ENCODE data around the gene PHC2. TPM values are rescaled to one million over a fixed set of nuclear protein-coding genes. Genes with fewer than 3 reads are reported as not detected.

PHC2 gene
- total RNA-seq, 1 donor from 2014 or later, result 31.3 TPM

- H3K36me3 ChIP-seq (ENCODE audit: control insufficient read depth in 3 of 3, insufficient read depth in 3 of 3, low read length in 3 of 3), result peaks cover 0 to 3% (median 0%) of the 10 kb centered on the region in 3 donors
- H3K9me3 ChIP-seq (ENCODE audit: control insufficient read depth in 3 of 3, low read length in 3 of 3), result no peaks in the 10 kb centered on the region
- no peak overlapping the region for H3K27ac ChIP-seq (ENCODE audit: low read depth, low read length)
- no peak overlapping the region for H3K4me3 ChIP-seq (ENCODE audit: low read length in 3 of 3)
- H3K27me3 ChIP-seq (ENCODE audit: control insufficient read depth in 3 of 3, insufficient read depth in 3 of 3, low read length in 3 of 3), result no peaks in the 10 kb centered on the region
- peaks cover 24 to 39% (median 25%) of the 10 kb centered on the region in 3 donors for H3K4me1 ChIP-seq (ENCODE audit: control insufficient read depth in 3 of 3, insufficient read depth in 3 of 3, low read length in 3 of 3)
- no peak overlapping the region for H3K9ac ChIP-seq (ENCODE audit: low read depth in 1 of 3, low read length in 3 of 3)
Observed at GRCh38 chr1:33360367-33360766, 70.5 kb downstream of the PHC2 start.

DNA sequence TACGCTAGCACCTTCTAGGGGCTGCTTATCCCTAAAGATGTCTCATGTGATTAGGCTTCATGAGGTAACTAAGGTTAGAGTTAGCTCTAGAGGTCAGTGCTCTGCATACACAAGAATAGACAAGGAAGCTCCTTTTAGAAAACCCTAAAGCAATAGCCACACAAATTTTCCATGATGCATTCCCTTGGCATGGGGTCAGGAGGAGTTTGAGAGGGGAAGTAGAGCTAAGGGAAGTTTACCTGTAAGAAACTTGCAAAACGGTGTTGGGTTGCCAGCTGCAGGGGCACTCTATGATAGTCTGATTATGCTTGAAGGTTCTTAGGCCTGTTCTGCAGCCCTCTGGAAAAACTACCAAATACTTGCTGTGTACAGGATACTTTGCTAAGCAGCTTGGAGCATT is 71.0 kb downstream of the PHC2 start:
- H3K27ac ChIP-seq (ENCODE audit: low read depth, low read length), result no peak overlapping the region
- H3K9me3 ChIP-seq (ENCODE audit: control insufficient read depth in 3 of 3, low read length in 3 of 3), result no peaks in the 10 kb centered on the region
- H3K4me3 ChIP-seq (ENCODE audit: low read length in 3 of 3), result no peak overlapping the region
- H3K4me1 ChIP-seq (ENCODE audit: control insufficient read depth in 3 of 3, insufficient read depth in 3 of 3, low read length in 3 of 3), result peaks cover 19 to 34% (median 20%) of the 10 kb centered on the region in 3 donors
- H3K36me3 ChIP-seq (ENCODE audit: control insufficient read depth in 3 of 3, insufficient read depth in 3 of 3, low read length in 3 of 3), result peaks cover 0 to 3% (median under 1%) of the 10 kb centered on the region in 3 donors
- H3K27me3 ChIP-seq (ENCODE audit: control insufficient read depth in 3 of 3, insufficient read depth in 3 of 3, low read length in 3 of 3), result no peaks in the 10 kb centered on the region
- no peak overlapping the region for H3K9ac ChIP-seq (ENCODE audit: low read depth in 1 of 3, low read length in 3 of 3)

DNA sequence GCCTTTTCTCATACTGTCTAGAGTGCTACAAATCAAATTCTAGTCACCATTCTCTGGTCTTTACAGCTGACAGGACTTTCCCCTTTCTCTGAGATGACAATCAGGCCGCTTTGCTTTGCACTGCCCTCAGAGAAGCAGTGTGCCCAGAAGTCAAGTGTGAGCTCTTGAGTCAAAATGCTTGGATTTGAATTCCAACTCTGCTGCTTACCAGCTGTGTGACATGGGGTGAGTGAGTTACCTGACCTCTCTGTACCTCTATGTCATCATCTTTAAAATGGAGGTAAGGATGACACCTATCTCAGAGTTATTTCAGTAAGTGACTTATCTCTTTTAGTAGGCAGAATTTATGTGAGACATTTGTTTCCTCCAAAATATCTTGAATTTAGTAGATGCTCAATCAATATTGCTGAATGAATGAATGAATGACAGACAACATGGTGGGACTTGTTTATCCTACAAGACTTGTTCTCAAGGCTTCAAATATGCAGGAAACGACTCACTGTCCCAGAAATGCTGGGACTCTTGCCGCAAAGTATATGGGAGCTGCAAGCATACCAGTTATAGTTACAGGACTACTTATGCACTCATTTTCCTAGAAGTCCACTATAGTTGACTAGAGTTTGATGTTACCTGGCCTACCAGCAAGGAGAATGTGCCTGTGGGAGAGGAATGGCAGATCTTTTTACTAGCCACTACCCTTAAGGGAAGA is 71.9 kb downstream of the PHC2 start:
- peaks cover 9 to 25% (median 11%) of the 10 kb centered on the region in 3 donors for H3K4me1 ChIP-seq (ENCODE audit: control insufficient read depth in 3 of 3, insufficient read depth in 3 of 3, low read length in 3 of 3)
- H3K27ac ChIP-seq (ENCODE audit: low read depth, low read length), result no peak overlapping the region

DNA sequence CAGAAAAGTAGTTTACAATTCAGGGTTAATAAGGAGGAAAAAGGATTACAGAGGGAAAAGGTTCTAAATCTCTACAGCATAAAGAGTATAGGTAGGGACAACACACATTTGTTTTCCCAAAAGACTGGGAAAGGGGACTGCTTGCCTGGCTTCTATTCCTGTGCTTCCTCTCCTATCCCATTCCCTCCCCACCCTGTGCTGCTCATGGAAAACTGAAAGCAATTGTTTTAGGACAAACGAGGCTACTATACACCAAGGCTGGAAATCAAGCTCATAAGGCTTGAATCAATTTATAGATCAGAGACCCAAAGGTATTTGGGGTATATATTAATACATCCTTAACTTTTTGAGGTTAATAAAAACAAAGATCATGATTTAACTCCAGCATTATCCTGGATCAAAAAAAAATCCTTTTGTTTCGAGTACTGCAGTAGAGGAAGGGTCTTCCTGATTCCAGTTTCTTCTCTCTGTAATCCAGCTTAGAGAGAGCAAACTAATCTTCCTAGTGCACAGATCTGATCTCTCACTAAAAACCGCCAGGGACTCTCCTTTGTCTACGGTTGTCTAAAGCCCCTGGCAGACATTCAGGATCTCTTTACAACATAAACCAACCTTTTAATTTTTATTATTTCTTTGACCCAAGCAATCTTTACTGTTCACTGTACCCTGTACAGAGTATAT is 72.6 kb downstream of the PHC2 start:
- Histone ChIP-seq H3K4me1 (ENCODE audit: control insufficient read depth in 3 of 3, insufficient read depth in 3 of 3, low read length in 3 of 3) (peaks cover 4 to 18% (median 5%) of the 10 kb centered on the region in 3 donors), H3K4me3 (ENCODE audit: low read length in 3 of 3) (no peak overlapping the region), H3K27ac (ENCODE audit: low read depth, low read length) (no peak overlapping the region), H3K9ac (ENCODE audit: low read depth in 1 of 3, low read length in 3 of 3) (no peak overlapping the region), H3K36me3 (ENCODE audit: control insufficient read depth in 3 of 3, insufficient read depth in 3 of 3, low read length in 3 of 3) (peaks cover 6 to 18% (median 10%) of the 10 kb centered on the region in 3 donors), H3K27me3 (ENCODE audit: control insufficient read depth in 3 of 3, insufficient read depth in 3 of 3, low read length in 3 of 3) (no peaks in the 10 kb centered on the region), H3K9me3 (ENCODE audit: control insufficient read depth in 3 of 3, low read length in 3 of 3) (no peaks in the 10 kb centered on the region)

More for the DNA sequence above, 71.9 kb downstream of the PHC2 start:
- Histone ChIP-seq H3K27me3 (ENCODE audit: control insufficient read depth in 3 of 3, insufficient read depth in 3 of 3, low read length in 3 of 3) (no peaks in the 10 kb centered on the region), H3K36me3 (ENCODE audit: control insufficient read depth in 3 of 3, insufficient read depth in 3 of 3, low read length in 3 of 3) (peaks cover 5 to 13% (median 10%) of the 10 kb centered on the region in 3 donors), H3K4me3 (ENCODE audit: low read length in 3 of 3) (no peak overlapping the region), H3K9me3 (ENCODE audit: control insufficient read depth in 3 of 3, low read length in 3 of 3) (no peaks in the 10 kb centered on the region), H3K9ac (ENCODE audit: low read depth in 1 of 3, low read length in 3 of 3) (no peak overlapping the region)

DNA sequence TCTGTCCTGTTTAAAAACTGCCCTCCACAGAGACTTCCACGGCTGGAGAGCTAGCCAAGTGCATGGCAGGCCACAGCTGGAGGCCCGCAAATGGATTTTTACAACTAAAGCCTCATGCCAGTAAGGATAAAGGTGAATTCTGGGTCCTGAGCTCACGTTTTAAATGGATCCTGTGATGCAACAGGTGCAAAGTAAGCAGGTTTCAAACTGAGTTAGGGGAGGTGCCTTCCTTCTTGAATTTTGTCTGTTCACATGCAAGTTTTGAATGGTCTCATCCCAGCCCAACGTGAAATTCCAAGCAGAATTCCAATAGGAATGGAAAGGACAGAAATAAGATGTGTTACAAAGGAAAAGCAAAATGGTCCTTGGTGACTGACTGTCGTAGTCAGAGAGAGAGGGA is 73.8 kb downstream of the PHC2 start:
- Histone ChIP-seq H3K27ac (ENCODE audit: low read depth, low read length) (no peak overlapping the region), H3K36me3 (ENCODE audit: control insufficient read depth in 3 of 3, insufficient read depth in 3 of 3, low read length in 3 of 3) (peaks cover 6 to 20% (median 10%) of the 10 kb centered on the region in 3 donors), H3K9me3 (ENCODE audit: control insufficient read depth in 3 of 3, low read length in 3 of 3) (no peaks in the 10 kb centered on the region)

DNA sequence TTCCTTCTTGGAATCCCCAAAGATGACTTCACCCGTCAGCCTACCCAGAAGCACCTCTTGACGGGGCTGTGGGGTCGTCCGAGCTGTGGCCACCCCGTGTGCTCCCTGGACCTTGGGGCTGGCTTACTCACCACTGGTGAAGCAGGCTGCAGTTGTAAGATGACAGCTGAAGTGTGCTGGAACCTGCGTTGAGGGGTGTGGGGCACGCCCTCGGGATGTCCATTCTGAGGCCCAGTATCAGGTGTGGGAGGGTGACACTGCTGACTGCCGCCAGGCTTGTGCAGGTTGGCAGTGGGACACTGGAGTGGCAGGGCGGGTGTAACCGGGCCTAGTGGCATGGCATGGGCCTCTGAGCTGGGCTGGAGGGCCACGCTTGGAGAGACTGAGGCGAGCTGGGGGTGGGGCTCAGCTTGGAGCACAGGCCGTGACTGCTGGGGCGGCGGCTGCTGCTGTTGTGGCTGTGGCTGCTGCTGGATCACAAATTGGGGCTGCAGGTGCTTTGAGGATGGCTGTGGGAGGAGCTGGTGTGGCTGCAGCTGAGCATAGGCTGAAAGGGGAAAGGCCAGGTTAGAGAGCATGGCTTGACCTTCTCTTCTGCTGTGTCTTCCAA is 76.1 kb downstream of the PHC2 start:
- Histone ChIP-seq H3K27ac (ENCODE audit: low read depth, low read length) (no peak overlapping the region), H3K4me3 (ENCODE audit: low read length in 3 of 3) (no peak overlapping the region), H3K9me3 (ENCODE audit: control insufficient read depth in 3 of 3, low read length in 3 of 3) (no peaks in the 10 kb centered on the region), H3K36me3 (ENCODE audit: control insufficient read depth in 3 of 3, insufficient read depth in 3 of 3, low read length in 3 of 3) (peaks cover 6 to 20% (median 10%) of the 10 kb centered on the region in 3 donors), H3K9ac (ENCODE audit: low read depth in 1 of 3, low read length in 3 of 3) (no peak overlapping the region), H3K4me1 (ENCODE audit: control insufficient read depth in 3 of 3, insufficient read depth in 3 of 3, low read length in 3 of 3) (peaks cover 5 to 11% (median 6%) of the 10 kb centered on the region in 3 donors), H3K27me3 (ENCODE audit: control insufficient read depth in 3 of 3, insufficient read depth in 3 of 3, low read length in 3 of 3) (no peaks in the 10 kb centered on the region)

More for the DNA sequence above, 73.8 kb downstream of the PHC2 start:
- Histone ChIP-seq H3K4me1 (ENCODE audit: control insufficient read depth in 3 of 3, insufficient read depth in 3 of 3, low read length in 3 of 3) (peaks cover 0 to 9% (median 0%) of the 10 kb centered on the region in 3 donors), H3K9ac (ENCODE audit: low read depth in 1 of 3, low read length in 3 of 3) (no peak overlapping the region), H3K27me3 (ENCODE audit: control insufficient read depth in 3 of 3, insufficient read depth in 3 of 3, low read length in 3 of 3) (no peaks in the 10 kb centered on the region), H3K4me3 (ENCODE audit: low read length in 3 of 3) (no peak overlapping the region)

GRCh38 chr1:33353531-33353930 is 77.4 kb downstream of the PHC2 start:
- H3K4me1 ChIP-seq (ENCODE audit: control insufficient read depth in 3 of 3, insufficient read depth in 3 of 3, low read length in 3 of 3), result peaks cover 5 to 12% (median 8%) of the 10 kb centered on the region in 3 donors
- H3K27ac ChIP-seq (ENCODE audit: low read depth, low read length), result no peak overlapping the region
- no peak overlapping the region for H3K9ac ChIP-seq (ENCODE audit: low read depth in 1 of 3, low read length in 3 of 3)
- H3K9me3 ChIP-seq (ENCODE audit: control insufficient read depth in 3 of 3, low read length in 3 of 3), result no peaks in the 10 kb centered on the region
- no peaks in the 10 kb centered on the region for H3K27me3 ChIP-seq (ENCODE audit: control insufficient read depth in 3 of 3, insufficient read depth in 3 of 3, low read length in 3 of 3)
- H3K4me3 ChIP-seq (ENCODE audit: low read length in 3 of 3), result no peak overlapping the region
- peaks cover 6 to 20% (median 10%) of the 10 kb centered on the region in 3 donors for H3K36me3 ChIP-seq (ENCODE audit: control insufficient read depth in 3 of 3, insufficient read depth in 3 of 3, low read length in 3 of 3)

GRCh38 chr1:33351281-33351660 is 79.6 kb downstream of the PHC2 start:
- Histone ChIP-seq H3K27ac (ENCODE audit: low read depth, low read length) (no peak overlapping the region), H3K36me3 (ENCODE audit: control insufficient read depth in 3 of 3, insufficient read depth in 3 of 3, low read length in 3 of 3) (peaks cover 6 to 17% (median 10%) of the 10 kb centered on the region in 3 donors), H3K4me3 (ENCODE audit: low read length in 3 of 3) (no peak overlapping the region), H3K9me3 (ENCODE audit: control insufficient read depth in 3 of 3, low read length in 3 of 3) (no peaks in the 10 kb centered on the region), H3K27me3 (ENCODE audit: control insufficient read depth in 3 of 3, insufficient read depth in 3 of 3, low read length in 3 of 3) (no peaks in the 10 kb centered on the region), H3K4me1 (ENCODE audit: control insufficient read depth in 3 of 3, insufficient read depth in 3 of 3, low read length in 3 of 3) (peaks cover 27 to 35% (median 31%) of the 10 kb centered on the region in 3 donors), H3K9ac (ENCODE audit: low read depth in 1 of 3, low read length in 3 of 3) (no peak overlapping the region)

DNA sequence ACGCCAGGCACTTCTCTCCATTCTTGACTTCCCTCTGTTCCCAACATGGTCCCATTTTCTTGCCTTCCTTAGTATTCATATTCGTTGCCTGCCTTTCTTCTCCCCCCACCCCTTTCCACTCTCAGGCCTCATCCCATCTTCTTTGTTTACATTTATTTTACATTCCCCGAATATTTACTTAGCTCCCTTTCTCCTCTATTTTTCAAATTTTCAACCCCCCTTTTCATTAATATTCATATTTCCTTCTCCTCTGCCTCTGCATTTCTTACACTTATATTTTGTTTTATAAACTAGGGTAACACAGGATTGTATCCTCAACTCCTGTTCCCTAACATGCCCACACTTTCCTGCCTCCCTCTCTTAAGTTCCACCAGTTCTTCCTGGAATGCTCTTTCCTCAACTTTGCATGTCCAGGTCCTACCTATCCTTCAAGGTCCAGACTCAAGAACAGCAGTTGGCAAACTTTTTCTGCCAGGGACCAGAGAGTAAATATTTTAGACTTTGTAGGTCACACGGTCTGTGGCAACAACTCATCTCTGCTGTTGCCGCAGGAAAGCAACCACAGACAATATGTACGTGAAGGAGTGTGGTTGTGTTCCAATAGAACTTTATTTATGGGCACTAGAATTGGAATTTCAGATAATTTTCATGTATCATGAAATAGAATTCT is 80.1 kb downstream of the PHC2 start:
- Histone ChIP-seq H3K4me3 (ENCODE audit: low read length in 3 of 3) (peak overlapping the region; percentile 83 to 85 (median 84)), H3K9ac (ENCODE audit: low read depth in 1 of 3, low read length in 3 of 3) (peak overlapping the region; percentile 77 to 90 (median 88)), H3K27ac (ENCODE audit: low read depth, low read length) (peak overlapping the region; percentile 85), H3K27me3 (ENCODE audit: control insufficient read depth in 3 of 3, insufficient read depth in 3 of 3, low read length in 3 of 3) (no peaks in the 10 kb centered on the region), H3K36me3 (ENCODE audit: control insufficient read depth in 3 of 3, insufficient read depth in 3 of 3, low read length in 3 of 3) (peaks cover 6 to 17% (median 10%) of the 10 kb centered on the region in 3 donors), H3K4me1 (ENCODE audit: control insufficient read depth in 3 of 3, insufficient read depth in 3 of 3, low read length in 3 of 3) (peaks cover 27 to 40% (median 35%) of the 10 kb centered on the region in 3 donors), H3K9me3 (ENCODE audit: control insufficient read depth in 3 of 3, low read length in 3 of 3) (no peaks in the 10 kb centered on the region)
